Large intestine (tissue), 3 donors: ENCODE data around the gene UBAC2. TPM values are rescaled to one million over a fixed set of nuclear protein-coding genes. Genes with fewer than 3 reads are reported as not detected.
A peak's percentile ranks its signal among the peaks of the same experiment; 100 is the strongest.
"Not testable (repeated sequence)": the region's sequence is repeated elsewhere in the genome, so short reads cannot be mapped to it uniquely, and the experiment has no call there.

Experiments used
- DNase-seq, 2 donors: peaks; one replicate each; pipeline versions ENCODE4 v3.0.0 to v3.0.0-alpha.2; 2013
- H3K27ac ChIP-seq: one replicate; pipeline ENCODE4 v1.5.1; 2013; ENCODE audit warnings: low read length
- H3K27me3 ChIP-seq: 2 replicates; pipeline ENCODE4 v1.6.1; 2013; ENCODE audit warnings: low read length; ENCODE audit not compliant: control insufficient read depth, insufficient read depth
- H3K36me3 ChIP-seq: 2 replicates; pipeline ENCODE4 v1.6.1; 2013; ENCODE audit warnings: low read length; ENCODE audit not compliant: control insufficient read depth, insufficient read depth
- H3K4me1 ChIP-seq: one replicate; pipeline ENCODE4 v1.6.1; 2013; ENCODE audit warnings: low read length; ENCODE audit not compliant: control insufficient read depth, insufficient read depth
- H3K4me3 ChIP-seq: one replicate; pipeline ENCODE4 v1.5.1; 2013; ENCODE audit warnings: low read length
- H3K9me3 ChIP-seq: one replicate; pipeline ENCODE4 v1.6.1; 2013; ENCODE audit warnings: mild to moderate bottlenecking, low read depth, low read length, moderate library complexity; ENCODE audit not compliant: control insufficient read depth
- WGBS: methylation state at CpG from one replicate; pipeline ENCODE4 v1.1.5; 2013; ENCODE audit warnings: low lambda C conversion rate; ENCODE audit not compliant: insufficient coverage; 5-methylcytosine and 5-hydroxymethylcytosine counted together
- polyA plus RNA-seq: library from polyadenylated mRNA; unstranded; fragments of 120-200 nt; gene quantifications from one replicate; pipeline ENCODE4 v1.2.1, GENCODE V29; 2013

UBAC2 gene
- polyA plus RNA-seq, 1 donor, result 77.8 TPM

- DNase-seq, result peak in 1 of 2 donors; percentile 57
- no peak overlapping the region for H3K4me3 ChIP-seq
- peaks cover 43% of the 10 kb centered on the region for H3K36me3 ChIP-seq
- H3K4me1 ChIP-seq, result no peaks in the 10 kb centered on the region
- no peaks in the 10 kb centered on the region for H3K9me3 ChIP-seq
- H3K27ac ChIP-seq, result peak overlapping the region; percentile 22
- 60% methylated on average over 1 of the region's 9 CpGs for WGBS
- no peaks in the 10 kb centered on the region for H3K27me3 ChIP-seq
These were observed 181.9 kb downstream of the UBAC2 start for GRCh38 chr13:99382428-99383133.

- no peak overlapping the region for H3K4me3 ChIP-seq
- no CpG with 5 or more reads among the region's 11 CpGs for WGBS
- H3K27me3 ChIP-seq, result no peaks in the 10 kb centered on the region
- no peaks in the 10 kb centered on the region for H3K4me1 ChIP-seq
- H3K9me3 ChIP-seq, result no peaks in the 10 kb centered on the region
- peaks cover 37% of the 10 kb centered on the region for H3K36me3 ChIP-seq
- no peak overlapping the region for H3K27ac ChIP-seq
- no peak for DNase-seq
These were observed 182.9 kb downstream of the UBAC2 start for GRCh38 chr13:99383511-99383921.

- Histone ChIP-seq H3K9me3 (no peaks in the 10 kb centered on the region), H3K27me3 (no peaks in the 10 kb centered on the region), H3K36me3 (peaks cover 36% of the 10 kb centered on the region), H3K4me1 (no peaks in the 10 kb centered on the region), H3K4me3 (no peak overlapping the region), H3K27ac (no peak overlapping the region)
- DNase-seq, result no peak
- WGBS, result 100% methylated on average over 1 of the region's 5 CpGs
These were observed 183.3 kb downstream of the UBAC2 start for GRCh38 chr13:99383946-99384345.

GRCh38 chr13:99384468-99384867 lies 183.8 kb downstream of the UBAC2 start:
- Histone ChIP-seq H3K27me3 (no peaks in the 10 kb centered on the region), H3K27ac (no peak overlapping the region), H3K36me3 (peaks cover 38% of the 10 kb centered on the region), H3K4me3 (no peak overlapping the region), H3K9me3 (no peaks in the 10 kb centered on the region), H3K4me1 (no peaks in the 10 kb centered on the region)
- DNase-seq, result no peak
- WGBS, result no CpG with 5 or more reads among the region's 13 CpGs

- H3K36me3 ChIP-seq, result peaks cover 34% of the 10 kb centered on the region
These were observed 184.5 kb downstream of the UBAC2 start for GRCh38 chr13:99385161-99385560.

GRCh38 chr13:99385940-99386339 lies 185.3 kb downstream of the UBAC2 start:
- H3K4me1 ChIP-seq, result no peaks in the 10 kb centered on the region
- no peak overlapping the region for H3K27ac ChIP-seq
- peaks cover 28% of the 10 kb centered on the region for H3K36me3 ChIP-seq
- no peak for DNase-seq
- 100% methylated on average over 2 of the region's 6 CpGs for WGBS
- no peaks in the 10 kb centered on the region for H3K9me3 ChIP-seq
- no peak overlapping the region for H3K4me3 ChIP-seq
- no peaks in the 10 kb centered on the region for H3K27me3 ChIP-seq

More at GRCh38 chr13:99385161-99385560, 184.5 kb downstream of the UBAC2 start:
- Histone ChIP-seq H3K4me3 (no peak overlapping the region), H3K9me3 (no peaks in the 10 kb centered on the region), H3K27ac (no peak overlapping the region), H3K27me3 (no peaks in the 10 kb centered on the region), H3K4me1 (no peaks in the 10 kb centered on the region)
- DNase-seq, result no peak
- 100% methylated on average over 2 of the region's 15 CpGs for WGBS

DNA sequence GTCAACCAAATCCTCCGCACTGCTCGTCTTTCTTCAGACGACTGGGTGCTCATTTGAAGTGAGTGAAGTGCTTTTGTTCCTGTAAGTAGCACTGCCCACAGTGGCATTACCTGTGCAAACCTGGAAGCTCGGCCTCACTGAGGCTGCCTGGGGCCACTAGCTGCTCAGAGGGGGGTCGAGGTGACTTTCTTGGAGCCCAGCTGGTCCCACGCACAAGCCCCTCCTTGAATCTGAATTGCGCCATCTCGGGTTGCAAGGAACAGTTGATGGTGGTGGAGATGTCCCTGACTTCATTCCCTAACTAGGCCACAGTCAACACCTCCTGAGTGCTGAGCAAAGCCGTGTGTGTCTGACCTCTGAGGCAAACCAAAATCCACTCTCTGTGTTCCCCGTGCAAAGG lies 185.8 kb downstream of the UBAC2 start:
- Histone ChIP-seq H3K4me3 (no peak overlapping the region), H3K4me1 (no peaks in the 10 kb centered on the region), H3K27me3 (no peaks in the 10 kb centered on the region), H3K9me3 (no peaks in the 10 kb centered on the region), H3K36me3 (peaks cover 24% of the 10 kb centered on the region), H3K27ac (no peak overlapping the region)
- no CpG with 5 or more reads among the region's 10 CpGs for WGBS
- DNase-seq, result no peak

DNA sequence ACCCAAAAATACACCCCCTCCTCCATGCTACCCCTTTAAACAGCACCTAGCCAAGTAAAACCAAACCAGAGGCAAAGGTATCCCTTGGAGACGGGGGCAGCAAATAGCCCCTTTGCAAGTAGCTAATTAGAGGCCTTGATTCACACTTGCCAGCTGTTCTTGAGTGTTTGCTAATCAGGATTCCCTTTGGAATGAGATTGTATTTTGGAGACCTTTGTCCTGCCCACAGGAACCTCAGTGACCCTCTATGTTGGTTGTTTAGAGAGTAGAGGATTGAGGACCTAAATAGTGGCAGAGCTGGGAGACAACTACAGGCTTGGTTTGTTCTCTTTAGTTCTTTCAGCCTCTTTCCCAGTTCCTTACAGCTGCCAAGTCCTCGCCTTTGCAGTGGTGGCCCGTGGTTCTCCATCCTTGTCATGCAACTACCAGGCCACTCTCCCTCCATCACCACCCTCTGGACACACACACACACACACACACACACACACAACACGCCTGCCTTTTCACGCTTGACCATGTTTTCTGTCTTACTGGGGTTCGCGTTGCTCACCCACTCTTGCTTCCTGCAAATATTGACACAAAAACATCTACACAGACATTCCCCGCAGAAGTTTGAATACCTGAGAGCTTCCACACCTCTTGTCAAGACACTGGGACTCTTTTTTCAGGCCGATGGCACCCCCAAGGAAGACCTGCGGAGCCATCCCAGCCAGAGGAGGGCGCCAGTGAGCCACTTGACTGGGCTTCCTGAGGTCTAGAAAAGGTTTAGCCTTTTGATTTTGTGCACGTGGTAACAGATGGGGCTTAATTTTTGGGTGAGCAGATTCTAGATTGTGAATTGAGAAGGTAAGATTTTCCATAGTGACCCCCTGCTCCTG lies 186.5 kb downstream of the UBAC2 start:
- peaks cover 24% of the 10 kb centered on the region for H3K36me3 ChIP-seq
- no peak overlapping the region for H3K27ac ChIP-seq
- H3K9me3 ChIP-seq, result no peaks in the 10 kb centered on the region
- 100% methylated on average over 1 of the region's 12 CpGs for WGBS
- no peak for DNase-seq
- H3K4me1 ChIP-seq, result no peaks in the 10 kb centered on the region
- no peaks in the 10 kb centered on the region for H3K27me3 ChIP-seq
- H3K4me3 ChIP-seq, result no peak overlapping the region

DNA sequence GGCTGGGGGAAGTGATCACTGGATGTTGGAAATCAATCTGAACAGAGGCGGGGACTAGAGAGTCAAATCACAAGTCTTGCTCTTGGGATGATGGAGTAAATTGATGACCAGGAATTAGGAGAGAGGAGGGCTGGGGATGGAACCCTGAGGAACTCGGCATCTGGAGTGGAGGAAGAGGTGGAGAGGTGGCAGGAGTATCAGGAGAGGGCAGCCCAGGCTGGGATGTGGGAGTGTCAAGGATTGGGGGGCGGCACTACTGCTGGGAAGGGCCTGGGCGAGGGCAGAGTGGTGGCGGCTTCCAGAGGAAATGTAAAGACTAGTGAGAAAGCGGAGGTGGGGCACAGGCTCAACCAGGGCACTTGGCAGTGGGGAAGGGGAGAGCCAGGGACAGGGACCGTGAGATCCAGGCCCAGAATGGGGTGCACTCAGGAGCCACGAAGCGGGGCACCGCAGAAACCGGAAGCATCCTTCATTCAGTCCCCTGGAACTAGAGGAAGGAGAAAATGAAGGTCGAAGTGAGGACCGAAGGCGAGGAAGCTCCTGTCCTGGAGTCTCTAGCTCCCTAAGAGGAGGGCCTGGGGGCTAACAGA lies 187.8 kb downstream of the UBAC2 start:
- H3K27ac ChIP-seq, result no peak overlapping the region
- peaks cover 22% of the 10 kb centered on the region for H3K36me3 ChIP-seq
- H3K4me3 ChIP-seq, result no peak overlapping the region
- WGBS, result 97% methylated on average over 5 of the region's 14 CpGs
- no peak for DNase-seq
- H3K4me1 ChIP-seq, result no peaks in the 10 kb centered on the region
- no peaks in the 10 kb centered on the region for H3K9me3 ChIP-seq
- no peaks in the 10 kb centered on the region for H3K27me3 ChIP-seq

- not testable (repeated sequence) for H3K4me3 ChIP-seq, H3K27me3 ChIP-seq, H3K9me3 ChIP-seq, H3K4me1 ChIP-seq, DNase-seq, H3K27ac ChIP-seq
- H3K36me3 ChIP-seq, result peaks cover 21% of the 10 kb centered on the region
- no CpG with 5 or more reads among the region's 6 CpGs for WGBS
These were observed 188.4 kb downstream of the UBAC2 start for GRCh38 chr13:99389094-99389493.
